Measurements from ENCODE around the gene PTP4A1.

Gene PTP4A1

DNA sequence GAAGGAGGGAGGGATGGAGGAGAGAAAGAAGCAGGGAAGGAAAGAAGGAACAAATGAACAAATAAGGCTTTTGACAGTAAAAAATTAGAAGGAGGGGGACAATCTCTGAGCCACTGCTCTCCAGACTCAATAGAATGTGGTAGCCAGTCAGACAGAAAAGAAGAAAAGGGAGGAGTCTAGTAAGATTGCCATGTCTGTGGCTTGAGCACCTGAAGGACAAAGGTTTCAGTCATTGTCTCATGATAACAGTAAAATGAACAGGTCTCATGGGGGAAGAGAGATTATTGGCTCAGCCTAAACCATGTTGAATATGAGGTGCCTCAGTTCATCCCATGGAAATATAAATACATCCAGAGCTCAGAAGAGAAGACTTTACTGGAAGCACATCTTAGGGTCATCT, 14.0 kb upstream of the PTP4A1 start:
- DNase-seq: no peak

DNA sequence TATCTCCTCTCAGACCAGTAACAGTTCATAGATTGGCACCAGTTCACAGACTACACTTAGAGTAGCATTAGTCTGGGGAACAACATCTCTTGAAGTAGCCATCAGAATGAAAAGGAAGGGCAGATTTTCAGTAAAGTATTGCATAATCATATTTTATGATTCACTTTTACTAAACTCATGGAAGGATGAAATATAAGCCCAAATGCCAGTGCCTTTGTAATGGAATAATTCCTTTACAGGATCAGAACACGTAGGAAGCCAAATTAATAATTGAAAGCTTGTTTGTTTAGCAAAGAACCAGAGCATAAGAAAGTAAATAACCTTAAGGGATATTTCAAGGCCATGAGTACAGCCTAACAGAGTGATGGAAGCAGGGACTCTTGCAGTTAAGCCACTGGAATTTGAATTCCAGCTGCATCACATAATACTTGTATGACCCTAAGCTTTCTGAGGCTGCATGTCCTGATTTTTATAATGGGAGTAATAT, 11.4 kb upstream of the PTP4A1 start:
- DNase-seq: no peak

DNA sequence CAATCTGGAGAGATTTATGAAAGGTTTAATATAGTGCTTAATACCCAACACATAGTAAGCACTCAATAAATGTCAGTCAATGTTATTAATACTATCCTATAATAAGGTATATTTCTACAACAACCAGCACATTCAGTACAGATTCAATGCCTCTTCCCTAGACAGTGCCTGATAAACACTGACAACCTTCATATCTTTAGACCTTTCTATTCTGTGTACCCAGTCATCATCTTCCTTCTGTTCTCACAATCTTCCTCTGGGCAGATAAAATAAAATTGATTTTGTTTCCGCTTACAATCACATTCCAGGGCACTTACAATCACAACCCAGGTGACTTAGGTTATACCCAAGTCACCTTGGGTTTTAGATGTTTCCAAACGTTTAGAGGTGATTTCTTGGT, 11.0 kb upstream of the PTP4A1 start:
- no peak for DNase-seq

DNA sequence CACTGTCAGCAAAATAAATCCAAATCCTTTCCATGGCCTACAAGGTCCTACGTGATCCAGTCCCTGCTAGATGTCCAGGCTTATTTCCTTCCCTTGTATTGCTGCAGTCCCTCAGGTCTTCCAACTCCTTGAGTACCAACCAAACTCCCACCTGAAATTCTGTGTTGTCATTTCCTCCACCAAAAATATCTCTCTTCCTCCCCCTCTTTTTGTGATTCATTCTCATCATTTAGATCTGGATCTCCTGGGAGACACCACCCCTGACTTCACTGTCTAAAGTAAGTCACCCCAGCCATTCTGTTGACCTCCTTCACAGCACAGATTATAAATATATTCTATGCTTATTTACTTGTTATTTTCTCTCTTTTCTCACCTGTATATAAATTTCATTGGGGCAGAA, 9.0 kb upstream of the PTP4A1 start:
- DNase-seq: no peak

DNA sequence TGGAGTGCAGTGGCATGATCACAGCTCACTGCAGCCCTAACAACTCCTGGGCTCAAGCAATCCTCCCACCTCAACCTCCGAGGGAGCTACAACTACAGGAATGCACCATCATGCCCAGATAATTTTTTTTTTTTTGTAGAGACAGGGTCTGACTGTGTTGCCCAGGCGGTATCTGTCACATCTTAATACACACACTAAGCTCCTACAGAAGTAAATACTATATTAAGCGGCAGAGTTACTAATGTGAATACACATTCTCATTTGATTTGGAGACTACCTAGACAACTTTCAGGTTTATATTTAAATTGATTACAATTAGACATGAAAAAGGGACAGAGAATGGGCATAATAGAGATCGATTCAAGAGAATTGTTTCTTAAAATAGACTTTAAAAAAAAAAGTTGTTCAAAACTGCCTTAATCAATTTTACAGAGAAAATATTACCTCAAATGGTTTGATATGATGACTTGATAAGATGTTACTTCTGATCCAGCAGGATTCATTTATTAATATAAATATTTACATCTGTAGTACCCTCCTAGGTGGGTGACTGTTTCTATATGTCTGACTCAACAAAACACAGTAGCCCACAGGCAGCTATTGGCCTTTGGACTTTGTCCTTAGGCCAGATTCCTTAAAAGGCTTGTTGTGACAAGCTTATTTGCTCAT, 7.1 kb upstream of the PTP4A1 start:
- no peak for DNase-seq

DNA sequence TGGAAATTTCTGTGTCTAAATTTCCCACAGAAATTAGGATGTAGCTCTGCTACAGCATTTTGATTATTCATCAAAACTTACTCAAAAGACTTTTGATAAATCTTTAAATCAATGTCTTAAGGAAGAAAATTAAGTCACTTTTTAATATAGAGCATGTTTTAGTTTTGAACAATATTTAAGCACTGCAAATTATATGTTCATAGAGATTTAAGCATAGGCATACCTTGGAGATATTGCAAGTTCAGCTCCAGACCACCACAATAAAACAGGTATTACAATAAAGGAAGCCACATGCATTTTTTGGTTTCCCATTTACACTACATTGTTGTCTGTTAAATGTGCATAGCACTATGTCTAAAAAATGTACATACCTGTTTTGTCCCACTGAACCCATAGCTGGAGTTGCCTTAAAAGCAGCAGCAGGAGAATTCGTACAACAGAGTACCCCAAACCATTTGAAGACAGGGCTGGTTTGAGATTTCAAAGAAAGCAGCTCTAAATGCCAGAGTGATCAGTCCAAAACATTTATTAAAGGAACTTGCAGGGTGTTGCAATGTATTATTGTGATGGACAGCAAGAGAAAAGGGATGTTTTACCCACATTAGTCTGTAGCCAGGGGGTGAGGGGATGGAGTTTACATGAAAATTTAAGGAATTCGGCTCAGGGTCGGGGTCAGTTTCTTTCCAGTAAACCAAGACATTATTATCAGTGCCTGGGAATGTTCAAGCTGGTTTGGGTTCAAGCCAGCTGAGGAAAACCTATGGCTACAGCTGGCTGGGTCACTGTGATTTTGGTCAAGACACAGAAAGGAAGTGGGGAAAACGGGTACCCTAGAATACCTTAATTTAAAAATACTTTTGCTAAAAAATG, 6.3 kb upstream of the PTP4A1 start:
- DNase-seq: no peak

DNA sequence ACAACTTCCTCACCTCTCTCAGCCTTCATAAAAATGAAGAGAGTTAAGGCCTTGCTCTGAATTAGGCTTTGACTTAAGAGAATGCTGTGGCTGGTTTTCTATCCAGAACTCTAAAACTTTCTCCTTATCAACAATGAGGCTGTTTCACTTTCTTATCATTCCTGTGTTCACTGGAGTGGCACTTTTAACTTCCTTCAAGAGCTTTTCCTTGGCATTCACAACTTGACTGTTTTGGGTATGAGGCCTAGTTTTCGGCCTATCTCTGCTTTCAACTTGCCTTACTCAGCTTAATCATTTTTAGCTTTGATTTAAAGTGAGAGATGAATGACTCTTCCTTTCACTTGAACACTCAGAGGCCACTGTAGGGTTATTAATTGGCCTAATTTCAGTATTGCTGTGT, 4.3 kb upstream of the PTP4A1 start:
- no peak for DNase-seq

DNA sequence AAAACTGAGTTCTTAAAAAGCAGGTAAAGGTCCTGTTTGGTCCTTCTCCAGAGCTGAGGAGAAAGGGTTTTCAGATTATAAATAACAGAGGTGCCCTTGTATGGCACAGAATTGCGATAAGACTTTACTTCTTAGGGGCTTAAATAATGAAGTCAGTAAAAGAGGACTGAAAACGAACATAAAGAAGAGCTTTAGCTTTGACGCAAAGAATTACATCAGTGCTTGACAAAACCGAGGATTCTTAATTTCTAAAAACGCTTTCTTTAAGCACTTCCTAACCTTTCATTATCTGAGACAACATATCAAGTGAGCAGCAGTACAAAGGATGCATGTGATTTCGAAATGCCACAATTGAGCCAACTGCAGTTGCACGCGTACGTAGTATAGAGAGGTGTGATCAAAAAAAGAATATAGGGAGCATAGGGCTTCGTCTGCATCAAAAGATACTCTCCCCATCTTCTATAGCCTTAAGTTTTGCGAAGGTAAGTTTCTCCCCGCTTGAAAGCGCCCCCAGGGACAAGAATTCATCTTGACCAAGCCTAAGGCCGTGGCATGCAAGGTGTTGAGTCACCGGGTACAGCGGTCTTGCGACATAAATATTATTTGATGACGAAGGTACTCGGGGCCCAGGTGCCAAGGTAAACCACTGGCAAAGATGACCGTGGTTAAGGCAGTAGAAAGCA, 778 bp upstream of the PTP4A1 start:
- DNase-seq: peak; percentile 51

DNA sequence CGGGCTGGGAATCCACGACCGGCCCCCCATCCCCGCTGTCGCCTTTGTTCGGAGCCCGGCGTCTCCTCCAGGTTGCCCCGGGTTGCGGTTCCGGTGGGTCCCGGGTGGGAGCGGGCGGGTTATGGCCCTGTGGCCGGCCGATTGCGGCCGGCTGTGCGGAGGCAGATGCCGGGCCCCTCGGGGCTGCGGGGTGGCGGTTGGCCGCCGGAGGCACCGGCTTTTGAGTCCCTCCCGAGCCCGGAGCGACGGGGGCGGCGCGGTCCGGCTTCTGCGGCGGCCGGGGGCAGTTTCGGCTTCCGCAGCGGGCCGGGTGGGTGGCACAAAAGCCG, 431 bp downstream of the PTP4A1 start:
- DNase-seq: no peak

DNA sequence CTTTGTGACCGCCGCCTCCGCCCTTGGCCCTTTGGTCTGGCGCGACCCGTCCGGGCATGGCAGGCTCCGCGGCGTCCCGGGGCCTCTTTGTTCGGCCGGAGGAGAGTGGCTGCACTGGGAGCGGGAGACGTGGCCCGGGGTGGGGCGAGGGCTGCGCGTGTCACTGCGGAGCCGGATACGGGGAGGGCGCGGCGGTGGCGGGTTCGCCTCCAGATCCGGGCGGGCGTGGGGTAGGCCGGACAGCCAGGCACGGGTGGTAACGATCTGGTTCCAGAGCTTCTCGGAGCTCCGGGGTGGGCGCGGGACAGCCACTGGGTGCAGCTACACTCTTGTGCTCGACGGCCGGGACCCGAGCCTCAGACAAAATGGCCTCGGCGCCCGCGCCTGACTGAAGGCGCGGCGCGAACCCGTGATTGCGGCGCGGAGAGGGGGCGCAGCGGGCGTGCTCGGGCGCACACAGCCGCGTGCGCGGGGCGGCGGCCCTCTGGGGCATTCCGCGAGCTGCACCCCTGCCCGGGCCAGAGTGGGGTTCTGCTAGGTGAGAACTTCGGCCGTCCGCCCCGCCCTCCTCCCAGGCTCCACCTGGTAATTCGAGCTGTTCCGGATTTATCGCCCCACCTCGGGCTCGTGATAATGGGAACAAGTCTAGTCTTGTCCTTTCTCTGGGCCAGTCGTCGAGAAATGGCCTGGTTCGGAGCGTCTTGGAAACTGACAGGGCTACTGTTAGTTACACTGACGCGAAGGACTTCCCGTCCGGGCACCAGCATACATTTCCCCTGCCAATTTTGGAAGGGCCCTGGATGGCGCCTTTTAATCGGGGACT, 1.0 kb downstream of the PTP4A1 start:
- peak; percentile 75 for DNase-seq

DNA sequence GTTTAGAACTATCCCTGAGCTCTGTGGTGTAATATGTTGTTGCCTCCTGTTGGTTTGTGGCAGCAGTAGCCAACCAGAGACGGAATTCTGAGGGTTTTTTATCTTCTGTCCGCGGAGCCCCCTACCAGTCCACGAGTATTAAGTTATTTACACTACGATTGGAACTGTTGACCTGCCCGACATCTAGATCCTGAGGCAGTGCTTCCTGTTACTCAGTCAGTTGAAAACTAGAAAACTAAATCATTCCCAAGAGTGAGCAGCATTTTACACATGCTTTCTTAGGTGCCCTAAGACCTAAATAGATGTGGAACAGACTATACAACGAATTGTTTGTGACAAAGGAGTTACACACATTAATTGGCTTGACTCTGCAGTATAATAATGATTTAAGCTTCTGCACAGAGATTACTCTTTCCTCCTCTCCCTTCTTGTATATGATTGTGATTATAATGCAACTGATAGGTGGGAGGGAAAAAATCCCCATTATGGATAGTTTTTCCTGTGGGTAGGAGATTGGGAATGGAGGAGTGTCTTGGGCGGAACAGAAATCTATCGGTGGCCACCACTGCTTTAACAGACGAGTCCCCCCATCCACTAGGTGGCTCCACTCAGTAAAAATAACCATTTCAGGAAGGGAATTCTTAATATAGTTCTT, 1.7 kb downstream of the PTP4A1 start:
- DNase-seq: peak; percentile 70

DNA sequence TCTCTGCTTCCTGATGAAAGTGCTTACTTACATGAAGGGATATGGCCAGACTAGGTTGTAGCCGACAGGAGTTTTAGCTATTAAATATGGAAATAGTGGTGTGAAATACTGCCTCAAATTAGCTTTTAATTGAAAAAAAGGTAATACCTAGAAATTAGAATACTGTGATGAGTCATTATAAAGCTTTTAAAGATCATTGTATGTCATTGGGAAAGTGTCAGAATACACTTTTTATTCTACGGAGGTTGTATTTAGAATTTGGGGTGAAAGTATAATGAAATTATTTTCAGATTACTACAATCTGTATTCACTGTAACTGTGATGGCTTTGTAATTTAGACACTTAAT, 2.2 kb downstream of the PTP4A1 start:
- DNase-seq: no peak

DNA sequence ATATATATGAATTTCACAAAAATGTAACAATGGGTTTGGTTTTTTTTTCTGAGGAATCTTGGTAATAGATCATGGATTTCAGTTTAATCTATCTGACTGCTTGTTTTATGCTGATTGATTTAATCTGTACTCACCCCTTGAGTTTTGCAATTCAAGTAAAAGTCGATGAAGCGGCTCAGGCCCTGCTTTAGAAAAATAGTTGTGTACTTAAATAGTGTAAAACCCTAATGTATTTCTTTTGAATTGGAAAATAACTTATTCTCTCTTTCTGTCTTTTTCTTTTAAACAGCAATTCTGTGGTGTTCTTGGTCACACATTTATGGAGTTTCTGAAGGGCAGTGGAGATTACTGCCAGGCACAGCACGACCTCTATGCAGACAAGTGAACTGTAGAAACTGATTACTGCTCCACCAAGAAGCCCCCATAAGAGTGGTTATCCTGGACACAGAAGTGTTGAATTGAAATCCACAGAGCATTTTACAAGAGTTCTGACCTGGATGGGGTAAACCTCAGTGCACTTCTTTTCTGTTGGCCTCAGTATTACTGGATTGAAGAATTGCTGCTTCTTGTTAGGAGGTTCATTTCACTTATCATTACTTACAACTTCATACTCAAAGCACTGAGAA, 4.0 kb downstream of the PTP4A1 start:
- no peak for DNase-seq

DNA sequence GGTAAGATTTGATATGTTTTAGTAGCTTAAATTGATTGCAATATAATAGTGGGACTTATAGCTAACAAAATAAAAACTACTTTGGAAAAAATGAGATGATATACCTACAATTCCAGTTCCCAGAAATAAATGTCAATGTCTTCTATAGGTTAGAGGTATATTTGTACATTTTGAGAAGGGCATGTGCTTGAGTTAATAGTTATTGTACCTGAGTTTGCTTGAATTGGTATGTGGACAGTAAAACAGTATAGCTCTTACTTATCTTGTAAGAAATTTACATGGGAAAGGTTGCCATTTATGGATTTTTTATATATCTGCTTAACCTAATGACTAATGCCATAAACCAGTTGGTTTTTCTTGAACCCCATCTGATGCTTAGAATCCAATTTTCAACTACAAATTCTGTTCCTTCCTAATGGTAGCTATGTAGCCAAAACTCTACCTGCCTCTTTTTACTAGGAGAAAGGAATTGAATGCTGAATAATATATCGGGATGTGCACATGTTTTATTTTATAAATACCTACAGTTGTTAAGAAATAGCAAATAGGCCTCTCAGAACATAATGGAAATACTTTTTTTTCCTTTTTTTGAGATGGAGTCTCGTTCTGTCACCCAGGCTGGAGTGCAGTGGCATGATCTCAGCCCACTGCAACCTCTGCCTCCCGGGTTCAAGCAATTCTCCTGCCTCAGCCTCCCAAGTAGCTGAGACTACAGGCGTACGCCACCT, 4.9 kb downstream of the PTP4A1 start:
- no peak for DNase-seq

DNA sequence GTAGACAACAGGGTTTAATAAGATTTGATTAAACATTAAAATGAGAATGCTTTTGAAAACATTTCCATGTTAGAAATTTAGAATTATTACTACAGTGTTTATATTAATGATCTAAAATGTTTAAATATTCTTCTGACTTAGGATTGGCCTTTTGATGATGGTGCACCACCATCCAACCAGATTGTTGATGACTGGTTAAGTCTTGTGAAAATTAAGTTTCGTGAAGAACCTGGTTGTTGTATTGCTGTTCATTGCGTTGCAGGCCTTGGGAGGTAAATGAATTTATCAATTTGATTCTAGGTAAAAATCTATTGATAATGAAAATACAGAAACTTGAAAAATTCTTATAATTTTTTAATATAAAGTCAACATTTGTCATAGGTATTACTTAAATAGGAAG, 6.5 kb downstream of the PTP4A1 start:
- DNase-seq: no peak

DNA sequence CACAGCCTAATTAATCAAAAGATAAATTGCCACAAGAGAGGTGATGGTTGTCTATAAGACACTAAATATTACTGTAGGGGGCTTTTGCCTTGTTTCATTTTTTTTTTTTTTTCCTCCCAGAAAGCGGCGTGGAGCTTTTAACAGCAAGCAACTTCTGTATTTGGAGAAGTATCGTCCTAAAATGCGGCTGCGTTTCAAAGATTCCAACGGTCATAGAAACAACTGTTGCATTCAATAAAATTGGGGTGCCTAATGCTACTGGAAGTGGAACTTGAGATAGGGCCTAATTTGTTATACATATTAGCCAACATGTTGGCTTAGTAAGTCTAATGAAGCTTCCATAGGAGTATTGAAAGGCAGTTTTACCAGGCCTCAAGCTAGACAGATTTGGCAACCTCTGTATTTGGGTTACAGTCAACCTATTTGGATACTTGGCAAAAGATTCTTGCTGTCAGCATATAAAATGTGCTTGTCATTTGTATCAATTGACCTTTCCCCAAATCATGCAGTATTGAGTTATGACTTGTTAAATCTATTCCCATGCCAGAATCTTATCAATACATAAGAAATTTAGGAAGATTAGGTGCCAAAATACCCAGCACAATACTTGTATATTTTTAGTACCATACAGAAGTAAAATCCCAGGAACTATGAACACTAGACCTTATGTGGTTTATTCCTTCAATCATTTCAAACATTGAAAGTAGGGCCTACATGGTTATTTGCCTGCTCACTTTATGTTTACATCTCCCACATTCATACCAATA, 7.8 kb downstream of the PTP4A1 start:
- no peak for DNase-seq

DNA sequence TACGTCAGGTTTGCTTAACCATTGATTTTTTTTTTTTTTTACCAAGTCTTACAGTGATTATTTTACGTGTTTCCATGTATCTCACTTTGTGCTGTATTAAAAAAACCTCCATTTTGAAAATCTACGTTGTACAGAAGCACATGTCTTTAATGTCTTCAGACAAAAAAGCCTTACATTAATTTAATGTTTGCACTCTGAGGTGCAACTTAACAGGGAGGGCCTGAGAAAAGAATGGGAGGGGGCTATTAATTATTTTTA, 8.4 kb downstream of the PTP4A1 start:
- no peak for DNase-seq

DNA sequence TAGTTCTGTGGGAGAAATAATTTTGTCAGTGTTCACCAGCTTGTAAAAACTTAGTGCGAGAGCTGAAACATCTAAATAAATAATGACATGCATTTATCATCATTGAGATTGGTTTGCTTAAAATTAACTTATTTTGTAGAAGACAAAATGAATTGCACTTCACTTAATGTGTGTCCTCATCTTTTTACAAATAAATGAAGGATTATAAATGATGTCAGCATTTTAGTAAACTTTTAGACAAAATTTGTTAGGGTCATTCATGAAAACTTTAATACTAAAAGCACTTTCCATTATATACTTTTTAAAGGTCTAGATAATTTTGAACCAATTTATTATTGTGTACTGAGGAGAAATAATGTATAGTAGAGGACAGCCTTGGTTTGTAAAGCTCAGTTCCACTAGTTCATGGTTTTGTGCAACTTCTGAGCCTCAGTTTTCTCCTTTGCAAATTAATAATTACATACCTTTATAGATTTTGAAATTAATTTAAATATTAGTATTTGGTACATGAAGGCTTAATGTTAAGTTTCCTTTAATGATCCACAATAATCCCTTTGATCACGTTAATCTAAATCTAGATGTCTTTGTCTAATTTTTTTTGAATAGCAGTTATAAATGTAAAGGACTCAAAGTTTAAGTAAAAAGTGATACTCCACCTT, 9.2 kb downstream of the PTP4A1 start:
- DNase-seq: no peak

DNA sequence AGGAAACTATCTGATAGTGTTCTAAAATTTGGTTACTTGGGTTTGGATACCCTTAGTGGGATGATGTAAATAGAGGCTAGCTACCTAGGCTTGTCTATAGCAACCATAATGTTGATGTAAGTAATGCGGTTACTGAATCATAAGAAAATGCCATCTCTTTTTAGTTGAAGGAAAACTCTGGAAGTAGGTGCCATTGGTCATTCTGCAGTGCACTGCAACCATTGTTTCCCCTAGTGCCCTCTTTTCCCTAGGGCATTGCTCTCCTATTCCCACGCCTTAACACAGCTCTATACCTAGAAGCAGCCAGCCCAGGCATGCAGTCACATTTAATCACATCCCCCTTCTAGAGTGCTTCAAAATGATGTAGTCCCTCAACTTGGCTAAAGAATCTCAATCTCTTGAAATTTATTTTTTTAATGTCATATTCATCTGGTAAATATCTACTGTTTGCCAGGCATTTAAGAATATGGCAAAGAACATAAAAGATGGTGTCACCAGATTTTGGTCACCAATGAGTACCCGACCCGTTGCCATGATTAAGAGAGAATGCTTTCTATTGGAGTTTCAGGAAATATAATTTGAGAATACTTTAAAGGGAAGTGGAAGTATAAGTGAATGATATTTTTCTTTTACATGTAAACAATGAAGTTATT, 10.4 kb downstream of the PTP4A1 start:
- no peak for DNase-seq

DNA sequence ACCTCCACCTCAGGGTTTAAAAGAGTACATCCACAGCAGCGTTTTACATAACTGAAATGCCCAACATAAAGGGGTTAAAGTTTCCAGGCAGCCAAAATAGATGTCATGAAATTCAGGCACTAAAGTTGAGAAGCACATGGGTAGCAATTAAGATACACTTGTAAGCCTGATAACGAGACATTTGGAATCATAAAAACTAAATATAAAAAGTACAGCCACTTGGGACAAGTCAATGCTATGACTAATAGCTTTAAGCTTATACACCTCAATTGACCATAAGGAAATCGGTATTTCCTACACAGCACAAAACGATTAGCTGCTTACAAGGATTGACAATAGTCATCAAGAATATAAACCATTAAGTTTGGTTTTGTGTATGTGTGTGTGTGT, 11.8 kb downstream of the PTP4A1 start:
- no peak for DNase-seq
